B cell (primary cell): ENCODE measurements around the gene ATF4. TPM values are rescaled to one million over a fixed set of nuclear protein-coding genes. Genes with fewer than 3 reads are reported as not detected.

Experiments
- ATAC-seq: fragments of 200-7000 bp; cut with Tn5 transposase; one replicate; pipeline ENCODE4 v1.10.0; 2021; ENCODE audit warnings: low read depth, mild to moderate bottlenecking, moderate number of reproducible peaks, moderate library complexity
- CTCF ChIA-PET: fragments of 350-600 bp; sonication (Branson Sonifier 250); formaldehyde crosslinking; loops from one replicate; lab custom pipeline; 2021; ENCODE audit warnings: antibody characterized with exemption, inconsistent platforms; lab: Charles Lee
- POLR2A ChIA-PET: fragments of 350-600 bp; sonication (Branson Sonifier 250); formaldehyde crosslinking; loops from one replicate; lab custom pipeline; 2021; ENCODE audit warnings: antibody characterized with exemption; lab: Charles Lee
- DNase-seq: peaks from one replicate; pipeline ENCODE4 v3.0.0; 2013
- H2AFZ ChIP-seq: 2 replicates; pipeline ENCODE4 v1.6.1; 2012; ENCODE audit warnings: mild to moderate bottlenecking, low read depth, low read length; ENCODE audit not compliant: insufficient read depth, poor library complexity, severe bottlenecking
- H3K27ac ChIP-seq, 2 donors: 1 replicate in 1 of 2; 2 replicates in 1 of 2; pipeline ENCODE4 v1.5.1; 2012 to 2013; ENCODE audit warnings: low read length in 2 of 2, mild to moderate bottlenecking in 2 of 2, moderate library complexity in 1 of 2
- H3K27me3 ChIP-seq, 4 experiments: fragments of 200-600 bp in 1 of 4; sonication (generic) in 1 of 4; replicated peaks in 1 of 4; 1 replicate in 2 of 4; 2 replicates in 2 of 4; pipeline versions ENCODE4 v1.6.1 to v1.7.0; 2013 to 2016; ENCODE audit warnings: low read length in 3 of 4, mild to moderate bottlenecking in 2 of 4, mixed read lengths in 1 of 4, moderate library complexity in 1 of 4; ENCODE audit not compliant: insufficient read depth in 4 of 4, control insufficient read depth in 3 of 4; ENCODE audit errors: control extremely low read depth in 1 of 4
- H3K36me3 ChIP-seq, 2 experiments: replicated peaks in 1 of 2; 1 replicate in 1 of 2; 2 replicates in 1 of 2; pipeline versions ENCODE4 v1.6.1 to v1.7.1; 2013; ENCODE audit warnings: low read length in 1 of 2; ENCODE audit not compliant: insufficient read depth in 2 of 2, control insufficient read depth in 1 of 2; ENCODE audit errors: control extremely low read depth in 1 of 2, extremely low read depth in 1 of 2
- H3K4me1 ChIP-seq, 2 donors: fragments of 200-600 bp in 1 of 2; sonication (generic) in 1 of 2; 1 replicate in 1 of 2; 2 replicates in 1 of 2; pipeline versions ENCODE4 v1.5.1 to v1.6.1; 2013 to 2017; ENCODE audit warnings: low read length in 2 of 2; ENCODE audit not compliant: control insufficient read depth in 2 of 2, insufficient read depth in 2 of 2
- H3K4me2 ChIP-seq: replicated peaks from 2 replicates; pipeline ENCODE3; 2012; ENCODE audit warnings: mild to moderate bottlenecking, low read depth, low read length; ENCODE audit not compliant: poor library complexity, severe bottlenecking
- H3K4me3 ChIP-seq, 5 experiments: fragments of 200-600 bp in 1 of 5; sonication (generic) in 1 of 5; 1 replicate in 3 of 5; 2 replicates in 2 of 5; pipeline versions ENCODE4 v1.5.1 to v1.7.0; 2011 to 2016; ENCODE audit warnings: low read length in 4 of 5, mild to moderate bottlenecking in 4 of 5, low read depth in 2 of 5, control low read depth in 1 of 5, moderate library complexity in 1 of 5; ENCODE audit not compliant: insufficient read depth in 1 of 5; ENCODE audit errors: control extremely low read depth in 1 of 5, extremely low read depth in 1 of 5
- H3K79me2 ChIP-seq: fragments of 200-600 bp; sonication (generic); one replicate; pipeline ENCODE4 v1.6.0; 2016; ENCODE audit warnings: low read length; ENCODE audit not compliant: control insufficient read depth, insufficient read depth
- H3K9ac ChIP-seq: fragments of 200-600 bp; sonication (generic); 2 replicates; pipeline ENCODE4 v1.6.1; 2017; ENCODE audit warnings: mild to moderate bottlenecking, low read length, moderate library complexity
- H3K9me3 ChIP-seq, 3 donors: one replicate each; pipeline versions ENCODE4 v1.6.1 to v1.7.1; 2013; ENCODE audit warnings: low read length in 2 of 3; ENCODE audit not compliant: control insufficient read depth in 2 of 3, insufficient read depth in 1 of 3; ENCODE audit errors: control extremely low read depth in 1 of 3
- H4K20me1 ChIP-seq: 2 replicates; pipeline ENCODE4 v1.6.0; 2012; ENCODE audit warnings: mild to moderate bottlenecking, low read length; ENCODE audit not compliant: insufficient read depth, control insufficient read depth, poor library complexity, severe bottlenecking
- H3K27ac Mint-ChIP-seq: one replicate; pipeline ENCODE4 v1.8.0; 2021; ENCODE audit warnings: mixed read lengths
- H3K27me3 Mint-ChIP-seq: one replicate; pipeline ENCODE4 v1.8.0; 2021; ENCODE audit warnings: mixed read lengths
- H3K4me1 Mint-ChIP-seq: one replicate; pipeline ENCODE4 v1.8.0; 2021; ENCODE audit warnings: mixed read lengths
- H3K4me3 Mint-ChIP-seq: one replicate; pipeline ENCODE4 v1.8.0; 2021; ENCODE audit warnings: mixed read lengths
- H3K9me3 Mint-ChIP-seq: one replicate; pipeline ENCODE4 v1.8.0; 2022; ENCODE audit warnings: mixed read lengths; ENCODE audit not compliant: insufficient read depth
- EZH2 ChIP-seq: IDR thresholded peaks from 2 replicates; pipeline ENCODE4 v1.6.1; 2012; ENCODE audit warnings: borderline replicate concordance, low read depth, mild to moderate bottlenecking, moderate library complexity, low read length; ENCODE audit not compliant: insufficient read depth, poor library complexity, severe bottlenecking
- WGBS: methylation state at CpG from one replicate; pipeline ENCODE4 v1.1.5; 2013; ENCODE audit warnings: missing lambda C conversion rate; ENCODE audit not compliant: insufficient coverage; 5-methylcytosine and 5-hydroxymethylcytosine counted together
- intact Hi-C: fragments of 100-400 bp; cut with micrococcal nuclease; formaldehyde crosslinking; loops from one replicate; pipeline ENCODE4 v1.10.0; 2022
- polyA plus RNA-seq: library from polyadenylated mRNA; depleted of rRNA; stranded (reverse); fragments of >200 nt; gene quantifications from 2 replicates; pipeline ENCODE4 v1.2.3, GENCODE V29; 2012
- total RNA-seq, 2 donors: library from RNA; stranded (reverse); fragments of 120-200 nt in 1 of 2; gene quantifications; 1 replicate in 1 of 2; 2 replicates in 1 of 2; pipeline versions ENCODE4 v1.2.3 to v1.2.4, GENCODE V29; 2013 to 2022
- TF ChIP-seq, protein P1 (sequence below): fragments of 200-600 bp; IDR thresholded peaks from one replicate; pipeline ENCODE4 v1.8.0; 2022; ENCODE audit warnings: antibody characterized with exemption, mild to moderate bottlenecking

ATF4 gene
- total and polyA plus RNA-seq, 2 donors (not counting 1 experiment from before 2014, with no cell fraction given) = 244 to 678 TPM

GRCh38 chr22:39535357-39535725 is 15.0 kb downstream of the ATF4 start:
- peaks cover 18 to 29% of the 10 kb centered on the region in 2 donors for H3K4me1 ChIP-seq
- intact Hi-C loops = loop anchor here (2.0 kb wide), 2 partner anchors 405 to 1101 kb away; partner anchors contain the start of gene MRTFA
- H3K79me2 ChIP-seq = peaks cover 22% of the 10 kb centered on the region
- Mint-ChIP-seq H3K4me3 (no peak overlapping the region), H3K27me3 (peaks cover 2% of the 10 kb centered on the region), H3K27ac (no peak overlapping the region), H3K9me3 (no peaks in the 10 kb centered on the region), H3K4me1 (peaks cover 25% of the 10 kb centered on the region)
- no peak overlapping the region for H3K9ac ChIP-seq
- ChIA-PET CTCF (interaction anchor here (0.5 to 13.4 kb wide), 32 partner anchors 8 to 815 kb away, joined by 3 to 328 read pairs (median 4); partner anchors contain the start of genes ADSL, MIEF1 and RPL3), POLR2A (interaction anchor here (1.5 to 2.3 kb wide), 2 partner anchors 489 to 502 kb away, joined by 3 to 10 read pairs; no protein-coding TSS in a partner anchor)
- DNase-seq = no peak
- no peak for ATAC-seq
- peaks cover 0 to 5% (median 0%) of the 10 kb centered on the region in 4 experiments for H3K27me3 ChIP-seq
- no peak for TF ChIP-seq EZH2
- TF ChIP-seq, protein P1, sequence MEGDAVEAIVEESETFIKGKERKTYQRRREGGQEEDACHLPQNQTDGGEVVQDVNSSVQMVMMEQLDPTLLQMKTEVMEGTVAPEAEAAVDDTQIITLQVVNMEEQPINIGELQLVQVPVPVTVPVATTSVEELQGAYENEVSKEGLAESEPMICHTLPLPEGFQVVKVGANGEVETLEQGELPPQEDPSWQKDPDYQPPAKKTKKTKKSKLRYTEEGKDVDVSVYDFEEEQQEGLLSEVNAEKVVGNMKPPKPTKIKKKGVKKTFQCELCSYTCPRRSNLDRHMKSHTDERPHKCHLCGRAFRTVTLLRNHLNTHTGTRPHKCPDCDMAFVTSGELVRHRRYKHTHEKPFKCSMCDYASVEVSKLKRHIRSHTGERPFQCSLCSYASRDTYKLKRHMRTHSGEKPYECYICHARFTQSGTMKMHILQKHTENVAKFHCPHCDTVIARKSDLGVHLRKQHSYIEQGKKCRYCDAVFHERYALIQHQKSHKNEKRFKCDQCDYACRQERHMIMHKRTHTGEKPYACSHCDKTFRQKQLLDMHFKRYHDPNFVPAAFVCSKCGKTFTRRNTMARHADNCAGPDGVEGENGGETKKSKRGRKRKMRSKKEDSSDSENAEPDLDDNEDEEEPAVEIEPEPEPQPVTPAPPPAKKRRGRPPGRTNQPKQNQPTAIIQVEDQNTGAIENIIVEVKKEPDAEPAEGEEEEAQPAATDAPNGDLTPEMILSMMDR = no peak
- WGBS = 63% methylated on average over 13 of the region's 13 CpGs
- H3K27ac ChIP-seq = no peak overlapping the region
- H3K36me3 ChIP-seq = peaks cover 0 to 10% of the 10 kb centered on the region in 2 experiments
- peaks cover 14% of the 10 kb centered on the region for H4K20me1 ChIP-seq
- H3K4me2 ChIP-seq = no peak overlapping the region
- H3K9me3 ChIP-seq = no peaks in the 10 kb centered on the region
- no peak overlapping the region for H3K4me3 ChIP-seq
- no peak overlapping the region for H2AFZ ChIP-seq

- no peak overlapping the region for H3K27ac Mint-ChIP-seq
- no peaks in the 10 kb centered on the region for H3K9me3 Mint-ChIP-seq
- H3K4me2 ChIP-seq = no peak overlapping the region
- H2AFZ ChIP-seq = no peak overlapping the region
- intact Hi-C loops = loop anchor here (2.0 kb wide), 2 partner anchors 405 to 1101 kb away; partner anchors contain the start of gene MRTFA
- CTCF ChIA-PET = interaction anchor here (1.0 to 13.4 kb wide), 15 partner anchors 10 to 815 kb away, joined by 3 to 328 read pairs (median 7); partner anchors contain the start of genes ADSL and RPL3
- H4K20me1 ChIP-seq = peaks cover 9% of the 10 kb centered on the region
- H3K9me3 ChIP-seq = no peaks in the 10 kb centered on the region
- peaks cover 0 to 6% of the 10 kb centered on the region in 2 experiments for H3K36me3 ChIP-seq
- peaks cover 20% of the 10 kb centered on the region for H3K4me1 Mint-ChIP-seq
- H3K4me1 ChIP-seq = peaks cover 12 to 23% of the 10 kb centered on the region in 2 donors
- no peak overlapping the region for H3K9ac ChIP-seq
- POLR2A ChIA-PET = interaction anchor here (1.5 kb wide), 1 partner anchor 501 kb away, joined by 3 read pairs; no protein-coding TSS in a partner anchor
- H3K4me3 Mint-ChIP-seq = no peak overlapping the region
- DNase-seq (no peak), ATAC-seq (no peak)
- H3K79me2 ChIP-seq = peaks cover 16% of the 10 kb centered on the region
- H3K4me3 ChIP-seq = no peak overlapping the region
- 98% methylated on average over 9 of the region's 15 CpGs for WGBS
- H3K27ac ChIP-seq = no peak overlapping the region
- peaks cover 0 to 8% (median 0%) of the 10 kb centered on the region in 4 experiments for H3K27me3 ChIP-seq
- peaks cover 5% of the 10 kb centered on the region for H3K27me3 Mint-ChIP-seq
- TF ChIP-seq, protein P1 = no peak
- no peak for TF ChIP-seq EZH2
Measured at GRCh38 chr22:39535831-39536449, 15.6 kb downstream of the ATF4 start.
